Vagina (tissue), 2 donors: Measurements from ENCODE around the gene GRM8. TPM values are rescaled to one million over a fixed set of nuclear protein-coding genes. Genes with fewer than 3 reads are reported as not detected.

Experiments used
- DNase-seq, 2 donors: peaks; one replicate each; pipeline ENCODE4 v3.0.0-alpha.2; 2017; ENCODE audit errors: extremely low spot score in 2 of 2
- H3K27ac ChIP-seq: fragments of 200-600 bp; sonication (generic); one replicate; pipeline ENCODE4 v1.5.1; 2019
- H3K27me3 ChIP-seq: fragments of 200-600 bp; sonication (generic); one replicate; pipeline ENCODE4 v1.5.1; 2019
- H3K36me3 ChIP-seq, 2 donors: fragments of 200-600 bp; sonication (generic); one replicate each; pipeline ENCODE4 v1.5.1; 2017 to 2019
- H3K4me1 ChIP-seq: fragments of 200-600 bp; sonication (generic); one replicate; pipeline ENCODE4 v1.5.1; 2019
- H3K4me3 ChIP-seq, 2 donors: fragments of 200-600 bp; sonication (generic); 1 replicate in 1 of 2; 2 replicates in 1 of 2; pipeline ENCODE4 v1.5.1; 2016 to 2019
- H3K9me3 ChIP-seq: fragments of 200-600 bp; sonication (generic); one replicate; pipeline ENCODE4 v1.5.1; 2019
- CTCF ChIP-seq, 3 experiments: fragments of 450-650 bp in 2 of 3; fragments of 200-600 bp in 1 of 3; sonication (generic) in 1 of 3; IDR thresholded peaks; one replicate each; pipeline ENCODE4 v1.5.1; 2017 to 2019; ENCODE audit warnings: antibody characterized with exemption in 3 of 3, mild to moderate bottlenecking in 2 of 3, moderate library complexity in 2 of 3
- POLR2A ChIP-seq, 2 donors: fragments of 450-650 bp; IDR thresholded peaks; one replicate each; pipeline ENCODE4 v1.6.1; 2017; ENCODE audit warnings: antibody characterized with exemption in 2 of 2, mild to moderate bottlenecking in 2 of 2, moderate library complexity in 2 of 2
- POLR2AphosphoS5 ChIP-seq, 2 donors: sonication (generic); formaldehyde crosslinking; IDR thresholded peaks; one replicate each; pipeline ENCODE4 v1.9.0; 2017; ENCODE audit warnings: antibody characterized with exemption in 2 of 2, mild to moderate bottlenecking in 2 of 2, low read depth in 1 of 2; ENCODE audit not compliant: insufficient read depth in 1 of 2
- intact Hi-C: fragments of 100-400 bp; cut with DNase I; formaldehyde crosslinking; loops from one replicate; pipeline ENCODE4 v1.15.1; 2023
- total RNA-seq: library from RNA; depleted of rRNA; stranded (reverse); fragments of >200 nt; gene quantifications from one replicate; pipeline ENCODE4 v1.2.3, GENCODE V29; 2016

Gene GRM8
- total RNA-seq, 1 donor from 2014 or later, result not detected

GRCh38 chr7:127266047-127266446 is 13.3 kb upstream of the GRM8 start:
- H3K4me3 ChIP-seq, result no peak overlapping the region
- H3K9me3 ChIP-seq, result no peaks in the 10 kb centered on the region
- no peaks in the 10 kb centered on the region for H3K27me3 ChIP-seq
- intact Hi-C loops, result no loop called here
- H3K4me1 ChIP-seq, result no peaks in the 10 kb centered on the region
- H3K36me3 ChIP-seq, result no peaks in the 10 kb centered on the region
- H3K27ac ChIP-seq, result no peak overlapping the region
- DNase-seq, result no peak
- TF ChIP-seq CTCF (IDR thresholded peaks at IDR 0.05) (no peak), POLR2AphosphoS5 (IDR thresholded peaks at IDR 0.05; ENCODE audit: insufficient read depth in 1 of 2, low read depth in 1 of 2) (no peak), POLR2A (IDR thresholded peaks at IDR 0.05) (no peak)

DNA sequence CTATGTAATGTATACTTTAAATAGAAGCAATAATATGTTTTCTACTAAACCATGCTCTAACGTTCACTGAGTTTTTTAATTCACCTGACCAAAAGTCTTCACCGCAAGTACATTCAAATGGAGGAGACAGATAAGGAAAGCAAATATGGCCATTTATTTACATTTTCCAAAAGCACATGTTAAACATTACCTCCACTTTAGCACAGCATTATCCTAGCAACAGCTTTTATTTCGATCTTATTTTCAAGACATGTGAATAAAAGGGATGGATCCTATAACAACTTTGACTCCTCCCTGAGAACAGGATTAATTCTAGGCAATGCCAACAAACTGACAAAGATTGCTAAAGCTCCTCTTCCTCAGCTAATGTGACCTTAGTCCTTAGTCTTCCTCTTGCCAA is 11.5 kb upstream of the GRM8 start:
- no peak overlapping the region for H3K27ac ChIP-seq
- no peaks in the 10 kb centered on the region for H3K9me3 ChIP-seq
- no peak overlapping the region for H3K4me3 ChIP-seq
- TF ChIP-seq CTCF (IDR thresholded peaks at IDR 0.05) (no peak), POLR2AphosphoS5 (IDR thresholded peaks at IDR 0.05; ENCODE audit: insufficient read depth in 1 of 2, low read depth in 1 of 2) (no peak), POLR2A (IDR thresholded peaks at IDR 0.05) (no peak)
- DNase-seq, result no peak
- no peaks in the 10 kb centered on the region for H3K27me3 ChIP-seq
- intact Hi-C loops, result no loop called here
- no peaks in the 10 kb centered on the region for H3K36me3 ChIP-seq
- H3K4me1 ChIP-seq, result no peaks in the 10 kb centered on the region

- no peaks in the 10 kb centered on the region for H3K27me3 ChIP-seq
- no peaks in the 10 kb centered on the region for H3K9me3 ChIP-seq
- intact Hi-C loops, result no loop called here
- H3K36me3 ChIP-seq, result no peaks in the 10 kb centered on the region
- TF ChIP-seq CTCF (IDR thresholded peaks at IDR 0.05) (no peak), POLR2AphosphoS5 (IDR thresholded peaks at IDR 0.05; ENCODE audit: insufficient read depth in 1 of 2, low read depth in 1 of 2) (no peak), POLR2A (IDR thresholded peaks at IDR 0.05) (no peak)
- no peak overlapping the region for H3K4me3 ChIP-seq
- H3K27ac ChIP-seq, result no peak overlapping the region
- DNase-seq, result no peak
- H3K4me1 ChIP-seq, result no peaks in the 10 kb centered on the region
Observed at GRCh38 chr7:127258111-127258510, 5.4 kb upstream of the GRM8 start.

DNA sequence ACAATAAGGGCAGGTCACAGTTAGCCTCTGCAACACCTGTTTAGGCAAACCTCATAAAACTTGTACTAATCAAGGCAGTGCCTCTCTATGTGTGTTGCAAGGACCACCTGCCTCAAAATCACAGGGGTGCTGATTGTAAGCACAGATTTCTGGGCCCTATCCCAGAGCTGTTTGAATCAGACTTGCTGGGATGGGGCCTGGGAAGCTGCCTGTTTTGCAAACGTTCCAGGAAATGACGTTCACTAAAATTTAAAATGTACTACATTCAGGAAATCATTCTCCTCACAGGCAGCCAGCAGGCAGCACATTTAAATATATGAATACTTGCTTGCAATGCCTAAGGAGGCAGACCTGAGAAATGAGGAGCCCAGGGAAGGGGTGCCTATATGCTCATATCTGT is 4.3 kb upstream of the GRM8 start:
- Histone ChIP-seq H3K9me3 (no peaks in the 10 kb centered on the region), H3K27ac (no peak overlapping the region), H3K36me3 (no peaks in the 10 kb centered on the region), H3K4me3 (no peak overlapping the region), H3K4me1 (peaks cover 6% of the 10 kb centered on the region), H3K27me3 (no peaks in the 10 kb centered on the region)
- intact Hi-C loops, result no loop called here
- TF ChIP-seq CTCF (IDR thresholded peaks at IDR 0.05), result no peak
- TF ChIP-seq POLR2A (IDR thresholded peaks at IDR 0.05), result no peak
- no peak for TF ChIP-seq POLR2AphosphoS5 (IDR thresholded peaks at IDR 0.05; ENCODE audit: insufficient read depth in 1 of 2, low read depth in 1 of 2)
- DNase-seq, result no peak

GRCh38 chr7:127256041-127256725 is 3.4 kb upstream of the GRM8 start:
- Histone ChIP-seq H3K4me1 (peaks cover 13% of the 10 kb centered on the region), H3K4me3 (no peak overlapping the region), H3K27ac (no peak overlapping the region), H3K36me3 (no peaks in the 10 kb centered on the region), H3K9me3 (no peaks in the 10 kb centered on the region), H3K27me3 (no peaks in the 10 kb centered on the region)
- TF ChIP-seq POLR2A (IDR thresholded peaks at IDR 0.05) (no peak), POLR2AphosphoS5 (IDR thresholded peaks at IDR 0.05; ENCODE audit: insufficient read depth in 1 of 2, low read depth in 1 of 2) (no peak), CTCF (IDR thresholded peaks at IDR 0.05) (no peak)
- intact Hi-C loops, result no loop called here
- no peak for DNase-seq
